SHP77 treated with DMSO at 0.1 percent for 48 hours (cell line): ENCODE results near the gene NUDT6.

Source experiments
- DNase-seq: peaks from one replicate; lab custom pipeline; 2025; lab: John Stamatoyannopoulos, UW

The NUDT6 gene

DNA sequence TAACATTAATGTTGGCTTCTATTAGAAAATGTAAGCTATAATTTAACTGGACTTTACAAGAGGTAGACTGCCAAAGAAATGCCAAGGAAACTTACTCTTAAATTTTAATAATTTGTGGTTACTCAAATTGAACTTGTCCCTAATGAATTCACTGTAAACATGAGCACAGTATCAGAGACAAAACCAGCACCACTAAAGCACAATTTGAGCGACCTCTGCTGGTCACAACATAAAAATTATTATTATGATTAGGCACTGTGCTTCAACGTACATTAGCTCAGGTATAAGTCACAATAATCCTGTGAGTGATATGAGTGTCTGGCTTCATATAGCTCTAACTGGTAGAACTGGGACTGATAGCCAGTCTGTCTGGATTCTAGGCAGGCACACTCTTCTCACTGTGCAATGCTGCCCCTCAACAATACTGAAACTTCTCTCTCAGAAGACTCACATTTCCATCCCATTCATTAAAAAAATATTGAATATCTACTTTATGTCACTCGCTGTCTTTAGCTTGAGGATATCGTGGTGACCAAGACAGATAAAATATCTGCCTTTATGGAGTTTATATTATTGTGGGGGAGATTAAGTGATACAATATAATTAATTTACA, 8.0 kb downstream of the NUDT6 start:
- DNase-seq: no peak

DNA sequence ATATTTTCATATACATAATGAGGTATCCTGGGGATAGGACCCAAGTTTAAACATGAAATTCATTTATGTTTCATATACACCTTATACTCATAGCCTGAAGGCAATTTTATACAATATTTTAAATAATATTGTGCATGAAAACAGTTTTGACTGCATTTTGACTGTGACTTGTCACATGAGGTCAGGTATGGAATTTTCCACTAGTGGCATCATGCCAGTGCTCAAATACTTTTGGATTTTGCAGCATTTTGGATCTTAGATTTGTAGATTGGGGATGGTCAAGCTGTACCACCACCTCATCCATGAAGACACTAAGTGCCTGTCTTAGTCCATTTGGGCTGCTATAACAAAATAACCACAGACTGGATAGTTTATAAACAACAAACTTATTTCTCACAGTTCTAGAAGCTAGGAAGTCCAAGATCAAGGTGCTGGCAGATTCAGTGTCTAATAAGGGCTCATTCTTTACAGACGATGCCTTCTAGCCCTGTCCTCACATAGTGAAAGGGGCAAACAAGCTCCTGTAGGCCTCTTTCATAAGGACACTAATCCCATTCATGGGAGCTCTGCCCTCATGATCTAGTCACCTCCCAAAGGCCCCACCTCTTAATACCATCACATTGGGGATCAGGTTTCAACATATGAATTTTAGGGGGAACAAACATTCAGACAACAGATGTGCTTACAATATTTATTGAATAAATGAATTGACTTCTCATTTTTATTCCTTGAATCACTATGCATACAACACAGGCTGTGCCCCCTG, 9.4 kb downstream of the NUDT6 start:
- DNase-seq: no peak

DNA sequence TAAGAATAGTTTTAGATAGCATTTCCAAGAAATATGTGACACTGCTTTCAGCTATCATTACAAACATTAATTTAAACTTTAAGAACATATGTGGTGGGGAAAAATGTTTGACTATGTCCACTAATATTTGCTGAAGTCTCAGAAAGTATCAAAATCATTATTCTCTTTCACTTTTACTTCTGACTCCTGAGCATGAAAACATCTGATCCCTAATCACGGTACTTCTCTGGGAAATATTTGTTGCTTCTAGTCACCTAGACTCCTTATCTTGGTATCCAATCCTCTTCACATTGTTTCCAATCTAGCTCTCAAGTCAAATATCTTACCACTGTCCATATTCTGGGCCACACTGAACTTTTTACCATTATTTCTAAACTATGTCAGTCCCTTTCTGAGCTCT, 10.8 kb downstream of the NUDT6 start:
- DNase-seq: no peak

DNA sequence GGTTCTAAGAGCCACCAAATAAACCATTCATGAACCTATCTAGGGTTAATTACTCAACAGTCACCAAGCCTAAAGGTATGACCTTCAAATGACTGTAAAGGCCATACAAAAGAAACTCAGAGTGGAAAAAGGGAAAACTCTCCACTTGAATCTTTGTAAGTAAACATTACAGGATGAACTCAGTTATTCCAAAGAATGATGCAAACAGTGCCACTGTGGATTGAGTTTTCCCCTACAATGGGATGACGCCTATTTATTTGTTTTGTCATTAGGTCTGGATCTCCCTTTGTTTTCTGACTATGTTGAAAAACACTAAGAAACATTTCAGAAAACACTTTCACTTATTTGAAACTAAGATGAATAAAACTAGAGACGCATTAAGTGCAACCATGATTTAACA, 12.7 kb downstream of the NUDT6 start:
- DNase-seq: no peak

DNA sequence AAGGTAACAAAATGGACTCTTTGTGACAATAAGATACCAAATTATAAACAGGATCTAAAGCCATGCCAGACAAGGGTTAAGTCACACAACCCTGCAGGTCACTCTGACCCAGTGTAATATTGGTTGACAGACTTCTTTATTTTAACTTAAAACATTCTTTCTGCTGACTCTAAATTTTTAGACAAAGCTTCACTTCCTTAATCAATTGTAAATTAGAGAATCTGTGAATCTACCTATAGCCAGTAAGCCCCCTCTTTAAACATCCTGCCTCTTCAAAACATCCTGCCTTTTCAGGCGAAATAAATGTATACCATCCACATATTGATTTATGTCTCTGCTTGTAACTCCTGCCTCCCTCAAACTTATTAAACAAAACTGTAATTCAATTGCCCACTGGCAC, 14.2 kb downstream of the NUDT6 start:
- DNase-seq: no peak

DNA sequence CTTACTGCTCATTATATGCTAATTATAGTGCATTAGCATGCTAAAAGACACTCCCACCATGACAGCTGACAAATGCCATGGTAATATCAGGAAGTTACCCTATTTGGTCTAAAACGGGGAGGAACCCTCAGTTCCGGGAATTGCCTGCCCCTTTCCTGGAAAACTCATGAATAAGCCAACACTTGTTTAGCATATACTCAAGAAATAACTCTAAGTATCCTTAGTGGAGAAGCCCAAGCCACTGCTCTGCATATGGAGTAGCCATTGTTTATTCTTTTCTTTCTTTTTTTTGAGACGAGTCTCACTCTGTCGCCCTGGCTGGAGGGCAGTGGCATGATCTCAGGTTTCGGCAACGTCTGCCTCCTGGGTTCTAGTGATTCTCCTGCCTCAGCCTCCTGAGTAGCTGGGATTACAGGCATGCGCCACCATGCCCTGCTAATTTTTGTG, 15.5 kb downstream of the NUDT6 start:
- no peak for DNase-seq

DNA sequence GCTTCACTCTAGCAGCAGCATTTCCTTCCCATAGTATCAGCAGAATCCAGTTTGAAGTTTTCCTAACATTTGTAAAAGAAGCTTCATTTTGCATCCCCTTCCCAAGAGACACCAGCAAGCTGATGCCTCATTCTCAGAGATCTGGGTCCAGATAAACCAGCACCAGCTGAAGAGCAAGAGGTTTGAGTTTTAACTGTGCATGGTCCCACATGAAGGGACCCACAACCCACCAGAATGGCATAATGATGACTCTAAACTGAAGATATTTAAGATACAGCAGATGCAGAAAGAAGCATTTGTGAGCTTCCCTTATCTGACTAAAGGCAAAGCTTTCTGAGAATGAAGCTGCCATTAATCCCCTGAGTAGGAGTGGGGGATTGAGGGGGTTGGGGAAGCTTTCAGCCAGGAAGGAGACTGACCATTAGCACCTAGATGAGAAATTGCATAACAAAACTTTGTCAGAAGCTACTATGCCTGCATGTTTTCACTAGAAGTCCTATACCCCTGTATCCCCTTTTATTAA, 18.6 kb downstream of the NUDT6 start:
- DNase-seq: no peak

DNA sequence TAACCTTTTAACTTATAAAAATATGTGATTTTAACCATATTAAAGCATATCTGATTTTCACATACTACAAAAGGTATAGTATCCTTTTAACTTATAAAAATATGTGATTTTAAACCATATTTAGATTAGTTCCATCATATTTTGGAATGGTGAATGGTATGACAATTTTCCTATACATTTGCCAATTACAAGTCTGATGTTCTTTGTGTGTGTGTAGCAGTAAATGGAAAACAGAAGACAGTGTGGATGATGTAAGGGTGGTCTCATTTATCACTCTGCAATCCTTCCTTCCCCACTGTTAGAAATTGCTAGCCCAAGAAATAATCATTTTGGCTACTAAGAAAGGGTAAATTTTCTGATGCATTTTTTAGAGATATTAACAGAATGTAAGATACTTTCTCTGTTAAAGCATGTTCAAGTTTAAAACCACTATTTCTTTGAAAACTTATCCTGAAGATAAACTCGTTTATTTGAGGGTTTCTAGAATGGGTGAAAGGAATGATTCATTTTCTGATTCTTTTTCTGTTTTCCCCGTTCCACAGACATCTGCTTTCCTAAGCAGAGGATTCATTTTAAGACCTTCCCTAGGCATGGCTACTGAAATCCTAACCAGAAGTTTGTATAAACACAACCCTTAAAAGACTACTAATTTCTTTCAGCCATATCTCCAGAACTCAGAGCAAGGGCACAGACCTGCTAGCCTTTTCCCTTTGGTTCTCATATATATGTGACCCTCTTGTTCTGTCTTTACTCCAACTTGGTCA, 21.0 kb downstream of the NUDT6 start:
- DNase-seq: no peak

DNA sequence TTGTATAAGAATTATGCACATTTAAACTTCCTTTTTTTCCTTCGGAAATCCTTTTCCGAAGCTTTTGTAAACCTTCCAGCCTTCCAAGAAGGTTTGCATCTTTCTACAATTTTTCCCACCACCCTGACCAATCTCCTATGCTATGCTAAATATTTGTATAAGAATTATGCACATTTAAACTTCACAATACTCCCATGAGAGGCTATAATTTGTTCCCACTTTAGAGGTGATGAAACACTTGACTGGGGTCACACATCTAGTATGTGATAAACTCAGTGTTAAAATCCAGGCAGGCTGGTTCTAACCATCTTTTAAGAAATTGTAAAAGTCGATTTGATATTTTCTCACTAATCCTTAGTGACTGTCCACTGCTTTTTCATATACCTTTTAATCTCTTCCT, 22.1 kb downstream of the NUDT6 start:
- no peak for DNase-seq

DNA sequence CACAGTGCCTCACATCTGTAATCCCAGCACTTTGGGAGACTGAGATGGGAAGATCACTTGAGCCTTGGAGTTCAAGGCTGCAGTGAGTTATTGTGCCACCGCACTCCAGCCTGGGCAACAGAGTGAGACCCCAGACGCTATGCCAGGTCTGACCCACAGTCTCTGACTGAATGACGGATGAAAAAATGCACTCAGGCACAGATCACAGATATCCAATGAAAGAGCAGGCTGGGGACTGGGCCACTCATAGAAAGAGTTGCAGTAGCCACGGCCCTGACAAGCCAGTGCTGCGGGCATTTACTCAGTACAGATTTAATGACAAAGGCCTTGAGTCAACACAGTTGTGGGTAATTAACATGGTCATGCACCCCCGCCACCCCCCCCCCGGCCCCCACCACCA, 22.7 kb downstream of the NUDT6 start:
- no peak for DNase-seq

DNA sequence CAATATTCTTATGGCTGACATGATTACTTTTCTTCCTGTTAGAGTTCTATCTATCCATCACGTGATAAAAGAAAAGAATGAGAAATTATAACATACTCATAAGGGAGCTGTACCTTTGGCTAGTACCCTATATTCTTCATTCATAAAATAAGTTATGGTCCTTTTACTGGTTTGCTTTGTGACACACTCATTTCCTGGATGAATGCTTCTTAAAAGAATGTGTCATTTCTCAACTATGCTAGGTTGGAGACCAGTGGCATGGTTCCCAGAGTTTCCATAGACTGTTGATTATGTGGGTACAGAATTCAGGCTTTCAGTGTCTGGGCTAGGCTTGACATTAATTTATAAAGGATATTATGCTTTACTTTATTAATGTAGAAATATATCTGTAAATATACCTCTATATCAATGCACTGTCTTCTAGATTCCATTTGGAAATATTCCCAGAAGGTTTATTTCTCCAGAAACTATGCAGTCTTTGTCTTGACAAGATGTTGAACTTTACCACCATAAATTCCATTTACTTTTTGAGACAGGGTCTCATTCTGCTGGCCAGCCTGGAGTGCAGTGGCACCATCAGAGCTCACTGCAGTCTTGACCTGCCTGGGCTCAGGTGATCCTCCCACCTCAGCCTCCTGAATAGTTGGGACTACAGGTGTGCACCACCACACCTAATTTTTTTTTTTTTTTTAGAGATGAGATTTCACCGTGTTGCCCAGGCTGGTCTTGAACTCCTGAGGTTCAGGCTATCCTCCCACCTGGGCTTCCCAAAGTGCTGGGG, 23.8 kb downstream of the NUDT6 start:
- no peak for DNase-seq

DNA sequence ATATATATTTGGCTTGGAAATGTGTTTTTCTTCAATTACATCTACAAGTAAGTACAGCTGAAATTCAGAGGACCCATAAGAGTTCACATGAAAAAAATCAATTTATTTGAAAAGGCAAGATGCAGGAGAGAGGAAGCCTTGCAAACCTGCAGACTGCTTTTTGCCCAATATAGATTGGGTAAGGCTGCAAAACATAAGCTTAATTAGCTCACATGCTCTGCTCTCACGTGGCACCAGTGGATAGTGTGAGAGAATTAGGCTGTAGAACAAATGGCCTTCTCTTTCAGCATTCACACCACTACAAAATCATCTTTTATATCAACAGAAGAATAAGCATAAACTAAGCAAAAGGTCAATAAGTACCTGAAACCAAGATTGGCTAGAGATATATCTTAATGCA, 26.1 kb downstream of the NUDT6 start:
- DNase-seq: no peak

DNA sequence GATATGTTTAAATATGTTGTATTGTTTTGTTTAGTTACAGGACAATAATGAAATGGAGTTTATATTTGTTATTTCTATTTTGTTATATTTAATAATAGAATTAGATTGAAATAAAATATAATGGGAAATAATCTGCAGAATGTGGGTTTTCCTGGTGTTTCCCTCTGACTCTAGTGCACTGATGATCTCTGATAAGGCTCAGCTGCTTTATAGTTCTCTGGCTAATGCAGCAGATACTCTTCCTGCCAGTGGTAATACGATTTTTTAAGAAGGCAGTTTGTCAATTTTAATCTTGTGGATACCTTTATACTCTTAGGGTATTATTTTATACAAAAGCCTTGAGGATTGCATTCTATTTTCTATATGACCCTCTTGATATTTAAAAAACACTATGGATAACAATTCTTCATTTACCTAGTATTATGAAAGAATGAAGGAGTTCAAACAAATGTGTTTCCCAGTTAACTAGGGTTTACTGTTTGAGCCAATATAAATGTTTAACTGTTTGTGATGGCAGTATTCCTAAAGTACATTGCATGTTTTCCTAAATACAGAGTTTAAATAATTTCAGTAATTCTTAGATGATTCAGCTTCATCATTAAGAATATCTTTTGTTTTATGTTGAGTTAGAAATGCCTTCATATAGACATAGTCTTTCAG, 26.9 kb downstream of the NUDT6 start:
- DNase-seq: no peak

DNA sequence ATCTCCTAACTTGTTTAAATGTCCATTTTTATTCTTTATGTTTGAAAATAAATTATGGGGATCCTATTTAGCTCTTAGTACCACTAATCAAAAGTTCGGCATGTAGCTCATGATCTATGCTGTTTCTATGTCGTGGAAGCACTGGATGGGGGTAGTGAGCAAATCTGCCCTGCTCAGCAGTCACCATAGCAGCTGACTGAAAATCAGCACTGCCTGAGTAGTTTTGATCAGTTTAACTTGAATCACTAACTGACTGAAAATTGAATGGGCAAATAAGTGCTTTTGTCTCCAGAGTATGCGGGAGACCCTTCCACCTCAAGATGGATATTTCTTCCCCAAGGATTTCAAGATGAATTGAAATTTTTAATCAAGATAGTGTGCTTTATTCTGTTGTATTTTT, 27.6 kb downstream of the NUDT6 start:
- no peak for DNase-seq

DNA sequence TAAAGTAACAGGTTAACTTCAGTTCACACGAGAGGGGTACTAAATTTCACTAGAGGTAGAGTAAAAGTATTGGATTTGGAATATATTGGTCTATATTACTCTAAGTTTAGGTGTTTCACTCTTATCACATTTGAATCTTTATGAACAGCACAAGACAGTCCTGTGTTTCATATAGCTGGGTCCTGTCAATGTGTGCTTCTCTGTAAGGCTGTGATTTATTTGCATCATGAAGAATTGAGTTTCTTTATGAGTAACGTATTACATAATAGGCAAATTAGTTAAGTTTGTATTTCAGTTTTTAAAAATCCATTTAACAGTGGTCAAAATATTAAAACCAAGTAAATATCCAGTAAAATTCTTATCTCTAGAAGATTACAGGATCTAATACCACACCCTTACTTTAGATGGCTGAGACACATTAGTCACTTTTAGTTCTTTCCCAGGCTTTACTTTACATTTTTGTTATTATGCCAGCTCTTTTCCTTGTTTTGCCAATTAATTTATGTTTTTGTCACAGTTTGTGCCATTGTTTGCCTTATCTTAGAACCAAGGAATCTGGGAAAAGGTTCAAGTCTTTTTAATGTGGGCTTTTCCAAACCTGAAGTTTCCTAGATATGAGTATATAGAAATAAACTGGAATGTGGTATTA, 32.1 kb downstream of the NUDT6 start:
- no peak for DNase-seq

DNA sequence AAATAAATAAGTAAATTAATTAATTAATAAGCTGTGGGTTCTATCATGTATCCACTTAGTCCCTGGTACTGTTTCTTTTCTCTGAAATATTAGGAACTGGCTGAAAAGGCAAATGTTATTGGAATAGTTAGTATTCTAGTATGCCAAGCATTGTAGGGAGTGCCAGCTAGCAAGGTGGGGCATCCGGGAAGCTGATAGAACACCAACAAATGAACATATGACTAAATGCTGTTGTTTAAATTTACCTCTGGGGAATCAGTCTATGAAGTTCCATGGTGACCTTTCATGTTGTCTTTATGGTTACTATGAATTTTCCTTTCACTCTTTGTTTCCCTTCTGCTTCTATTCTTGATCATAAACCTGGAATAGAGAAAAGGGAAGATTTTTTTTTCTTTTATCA, 32.7 kb downstream of the NUDT6 start:
- DNase-seq: no peak

DNA sequence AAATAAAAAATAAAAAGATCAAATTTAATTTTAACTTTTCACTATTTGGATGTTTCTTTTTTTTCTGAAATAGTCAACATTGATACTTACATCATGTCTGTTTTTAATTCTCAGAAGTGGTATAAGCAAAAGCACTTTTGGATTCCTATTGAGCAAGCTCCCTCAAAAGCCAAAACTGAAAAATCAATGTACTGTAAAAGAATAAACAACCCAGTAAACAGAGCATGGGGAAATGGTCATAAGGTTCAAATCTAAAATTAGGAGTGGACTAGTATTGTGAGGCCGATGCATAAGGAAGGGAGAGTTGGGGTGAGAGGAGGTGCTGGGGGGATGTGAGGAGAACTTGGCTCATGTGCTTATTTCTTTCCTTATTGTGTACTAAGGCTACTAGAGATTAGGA, 37.9 kb downstream of the NUDT6 start:
- no peak for DNase-seq

DNA sequence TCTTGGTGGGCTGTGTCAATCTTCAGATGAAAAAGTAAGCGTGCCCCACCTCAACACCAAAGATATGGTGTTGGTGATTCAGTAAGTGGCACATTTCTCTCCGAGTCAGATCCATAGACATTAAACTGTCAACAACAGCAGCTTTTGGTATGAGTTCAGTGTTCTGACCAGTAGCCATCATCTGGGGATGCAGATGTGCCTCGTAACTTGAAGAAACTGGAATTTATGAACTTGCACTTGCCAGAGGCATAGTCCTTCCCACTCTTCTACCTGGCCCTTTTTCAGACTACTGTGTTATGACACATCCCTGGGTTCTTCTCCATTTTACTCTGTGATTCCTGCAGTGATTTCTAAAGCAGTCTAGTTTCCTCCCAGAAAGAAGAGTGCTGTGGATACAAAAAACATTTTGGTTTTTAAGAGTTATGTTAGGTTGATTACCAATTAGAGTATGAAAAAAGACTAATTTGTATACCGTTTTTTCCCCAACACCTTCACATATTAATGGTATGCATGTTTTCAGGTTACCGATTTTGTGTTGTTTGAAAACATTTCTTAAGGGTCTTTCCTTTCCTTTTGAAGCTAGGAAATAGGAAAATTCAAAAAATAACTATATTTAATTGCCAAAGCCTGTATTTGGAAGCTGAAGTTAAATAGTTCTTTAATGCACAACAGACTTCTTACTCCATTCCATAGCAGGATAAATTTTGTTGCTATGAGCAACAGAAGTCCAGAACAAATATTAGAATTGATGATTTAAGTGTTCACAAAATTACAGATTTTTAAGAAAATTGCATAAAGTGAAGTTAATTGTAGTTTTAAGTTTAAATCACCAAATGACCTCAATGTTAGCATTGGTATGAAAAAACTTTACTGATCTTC, 39.3 kb downstream of the NUDT6 start:
- DNase-seq: no peak

DNA sequence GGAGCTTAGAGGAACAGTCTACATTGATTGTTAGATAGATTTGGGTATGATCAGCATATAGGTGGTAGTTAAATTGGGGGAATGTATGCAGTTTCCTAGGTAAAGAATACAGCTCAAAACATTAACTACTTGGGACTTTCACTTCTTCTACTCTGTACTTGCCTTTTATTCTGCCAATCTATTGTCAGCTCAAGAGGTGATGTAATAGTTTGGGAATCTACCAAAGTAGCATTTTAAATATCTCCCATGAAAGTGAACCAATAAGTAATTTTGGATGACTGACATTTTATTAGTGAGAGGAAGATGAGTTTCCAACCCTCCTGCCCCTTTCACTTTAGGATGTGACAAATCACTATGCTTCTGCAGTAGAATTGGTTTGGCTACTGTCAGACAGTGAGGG, 43.4 kb downstream of the NUDT6 start:
- DNase-seq: no peak

DNA sequence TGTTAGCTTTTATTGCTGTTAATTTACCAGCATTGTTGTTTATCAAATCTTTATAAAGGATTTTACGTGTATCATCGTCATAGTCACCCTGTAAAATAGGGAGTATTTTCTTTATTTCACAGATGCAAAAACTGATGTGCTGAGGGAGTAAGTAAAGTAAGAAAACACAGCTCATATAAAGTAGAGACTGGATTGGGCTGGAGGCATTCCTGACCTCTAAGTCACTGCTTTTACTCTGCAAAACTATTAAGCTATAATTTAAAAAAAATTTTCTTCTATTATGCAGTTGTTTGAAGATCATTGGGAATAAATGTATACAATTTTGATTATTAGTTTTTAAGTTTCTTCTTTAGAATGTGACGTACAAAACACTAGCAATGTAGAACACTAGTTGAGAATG, 45.9 kb downstream of the NUDT6 start:
- no peak for DNase-seq
